H1 (cell line): ENCODE data around the gene SLC23A2.

Experiments
- CTCF ChIP-seq, 3 experiments: IDR thresholded peaks; 1 replicate in 2 of 3; 2 replicates in 1 of 3; pipeline versions ENCODE4 v1.5.1 to v1.6.1; 2011; ENCODE audit warnings: low read length in 3 of 3, mild to moderate bottlenecking in 3 of 3, inconsistent platforms in 2 of 3, low read depth in 1 of 3, moderate library complexity in 1 of 3; ENCODE audit not compliant: insufficient read depth in 1 of 3; ENCODE audit errors: control extremely low read depth in 1 of 3
- EP300 ChIP-seq, 2 experiments: IDR thresholded peaks; 1 replicate in 1 of 2; 2 replicates in 1 of 2; pipeline ENCODE4 v1.6.1; 2011 to 2012; ENCODE audit warnings: low read depth in 2 of 2, low read length in 2 of 2, mild to moderate bottlenecking in 2 of 2, borderline replicate concordance in 1 of 2, inconsistent platforms in 1 of 2, moderate library complexity in 1 of 2
- POLR2A ChIP-seq, 2 experiments: IDR thresholded peaks; 1 replicate in 1 of 2; 2 replicates in 1 of 2; pipeline ENCODE4 v1.6.1; 2011; ENCODE audit warnings: low read depth in 2 of 2, low read length in 2 of 2, mild to moderate bottlenecking in 2 of 2; ENCODE audit errors: control extremely low read depth in 1 of 2

DNA sequence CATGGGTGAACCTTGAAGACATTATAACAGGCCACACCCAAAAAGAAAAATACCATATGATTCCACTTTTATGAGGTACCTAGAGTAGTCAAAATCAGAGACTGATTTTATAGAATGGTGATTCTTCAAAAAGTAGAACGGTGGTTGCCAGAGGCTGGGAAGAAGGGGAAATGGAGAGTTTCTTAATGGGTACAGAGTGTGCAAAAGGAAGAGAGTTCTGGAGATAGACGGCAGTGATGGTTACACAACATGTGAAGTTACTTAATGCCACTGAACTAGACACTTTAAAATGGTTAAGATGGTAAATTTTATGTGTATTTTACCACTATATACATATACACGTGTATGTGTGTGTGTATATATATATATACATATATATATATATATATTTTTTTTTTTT lies 198.8 kb downstream of the SLC23A2 start:
- TF ChIP-seq POLR2A (IDR thresholded peaks at IDR 0.05; ENCODE audit: control extremely low read depth in 1 of 2, low read depth in 2 of 2, low read length in 2 of 2), result no peak
- no peak for TF ChIP-seq CTCF (IDR thresholded peaks at IDR 0.05; ENCODE audit: control extremely low read depth in 1 of 3, insufficient read depth in 1 of 3, low read depth in 1 of 3, low read length in 3 of 3)
- TF ChIP-seq EP300 (IDR thresholded peaks at IDR 0.05; ENCODE audit: borderline replicate concordance in 1 of 2, low read depth in 2 of 2, low read length in 2 of 2), result no peak
